ENCODE data around the gene BOLA3.
"Not testable (repeated sequence)": the region's sequence is repeated elsewhere in the genome, so short reads cannot be mapped to it uniquely, and the experiment has no call there.

The BOLA3 gene

GRCh38 chr2:74130211-74130995 lies 17.3 kb downstream of the BOLA3 start:
- no peak for DNase-seq (ENCODE audit: extremely low spot score)
- CTCF ChIA-PET: no interaction called here
- no peak for TF ChIP-seq CTCF (IDR thresholded peaks at IDR 0.05; ENCODE audit: control extremely low read depth, extremely low read depth, low read depth, missing control alignments)
- POLR2A ChIA-PET: no interaction called here

GRCh38 chr2:74128206-74128605 lies 19.5 kb downstream of the BOLA3 start:
- CTCF ChIA-PET: interaction anchor here (1.7 to 1.8 kb wide), 2 partner anchors 24 to 36 kb away, joined by 4 read pairs; no protein-coding TSS in a partner anchor
- DNase-seq (ENCODE audit: extremely low spot score): no peak

GRCh38 chr2:74123955-74124354 lies 23.8 kb downstream of the BOLA3 start:
- CTCF ChIA-PET; DNase-seq (ENCODE audit: extremely low spot score); POLR2A ChIA-PET: not testable (repeated sequence)

More at GRCh38 chr2:74128206-74128605, 19.5 kb downstream of the BOLA3 start:
- TF ChIP-seq CTCF (IDR thresholded peaks at IDR 0.05; ENCODE audit: control extremely low read depth, extremely low read depth, low read depth, missing control alignments): no peak
- POLR2A ChIA-PET: interaction anchor here (0.7 kb wide), 2 partner anchors 18 to 895 kb away, joined by 3 to 15 read pairs; partner anchors contain the start of gene PRADC1

- DNase-seq (ENCODE audit: extremely low spot score); POLR2A ChIA-PET: not testable (repeated sequence)
- CTCF ChIA-PET: interaction anchor here (1.4 to 2.1 kb wide), 3 partner anchors 29 to 214 kb away, joined by 3 to 5 read pairs (median 4); no protein-coding TSS in a partner anchor
These were observed 25.9 kb downstream of the BOLA3 start for GRCh38 chr2:74121846-74122245.

GRCh38 chr2:74119912-74120825 lies 27.5 kb downstream of the BOLA3 start:
- POLR2A ChIA-PET: interaction anchor here (0.6 kb wide), 1 partner anchor 359 kb away, joined by 5 read pairs; no protein-coding TSS in a partner anchor
- CTCF ChIA-PET: interaction anchor here (0.9 to 2.1 kb wide), 20 partner anchors 8 to 304 kb away, joined by 3 to 20 read pairs (median 4); partner anchors contain the start of genes BOLA3 and MOB1A
- TF ChIP-seq CTCF (IDR thresholded peaks at IDR 0.05; ENCODE audit: control extremely low read depth, extremely low read depth, low read depth, missing control alignments): peak; percentile 88
- DNase-seq (ENCODE audit: extremely low spot score): peak; percentile 94

GRCh38 chr2:74119339-74119738 lies 28.4 kb downstream of the BOLA3 start:
- TF ChIP-seq CTCF (IDR thresholded peaks at IDR 0.05; ENCODE audit: control extremely low read depth, extremely low read depth, low read depth, missing control alignments): peak; percentile 28
- no peak for DNase-seq (ENCODE audit: extremely low spot score)
- CTCF ChIA-PET: interaction anchor here (1.1 to 1.5 kb wide), 3 partner anchors 10 to 216 kb away, joined by 3 to 4 read pairs (median 3); no protein-coding TSS in a partner anchor
- POLR2A ChIA-PET: no interaction called here

- POLR2A ChIA-PET: interaction anchor here (1.4 kb wide), 1 partner anchor 11 kb away, joined by 4 read pairs; no protein-coding TSS in a partner anchor
- no peak for DNase-seq (ENCODE audit: extremely low spot score)
- no peak for TF ChIP-seq CTCF (IDR thresholded peaks at IDR 0.05; ENCODE audit: control extremely low read depth, extremely low read depth, low read depth, missing control alignments)
- CTCF ChIA-PET: interaction anchor here (0.7 to 1.9 kb wide), 3 partner anchors 9 to 26 kb away, joined by 4 to 6 read pairs (median 5); no protein-coding TSS in a partner anchor
These were observed 36.3 kb downstream of the BOLA3 start for GRCh38 chr2:74111380-74111779.
